Transverse colon (tissue), 4 donors: ENCODE results near the gene FGFR2. TPM values are rescaled to one million over a fixed set of nuclear protein-coding genes. Genes with fewer than 3 reads are reported as not detected.

Experiments
- DNase-seq: peaks from one replicate; pipeline ENCODE4 v3.0.0-alpha.2; 2019
- H3K27ac ChIP-seq, 4 donors: fragments of 200-600 bp; sonication (generic); 2 replicates each; pipeline ENCODE4 v1.5.1; 2016 to 2018; ENCODE audit warnings: inconsistent platforms in 4 of 4
- H3K27me3 ChIP-seq: fragments of 200-600 bp; sonication (generic); 2 replicates; pipeline ENCODE4 v1.5.1; 2017; ENCODE audit warnings: inconsistent platforms
- H3K36me3 ChIP-seq, 4 donors: fragments of 200-600 bp; sonication (generic); 2 replicates each; pipeline ENCODE4 v1.5.1; 2017 to 2019; ENCODE audit warnings: inconsistent platforms in 4 of 4
- H3K4me1 ChIP-seq, 4 donors: fragments of 200-600 bp; sonication (generic); 2 replicates each; pipeline ENCODE4 v1.5.1; 2017 to 2020; ENCODE audit warnings: inconsistent platforms in 4 of 4
- H3K4me3 ChIP-seq, 4 donors: fragments of 200-600 bp; sonication (generic); 1 replicate in 1 of 4; 2 replicates in 3 of 4; pipeline versions ENCODE4 v1.5.1 to v1.6.1; 2017 to 2019; ENCODE audit warnings: inconsistent platforms in 4 of 4
- H3K9me3 ChIP-seq, 2 donors: fragments of 200-600 bp; sonication (generic); 2 replicates each; pipeline ENCODE4 v1.5.1; 2017 to 2019; ENCODE audit warnings: inconsistent platforms in 2 of 2
- CTCF ChIP-seq, 5 experiments: fragments of 200-600 bp in 3 of 5; fragments of 450-650 bp in 2 of 5; sonication (generic) in 3 of 5; IDR thresholded peaks; 1 replicate in 2 of 5; 2 replicates in 3 of 5; pipeline ENCODE4 v1.5.1; 2016 to 2017; ENCODE audit warnings: antibody characterized with exemption in 5 of 5, inconsistent platforms in 3 of 5, mild to moderate bottlenecking in 2 of 5, moderate library complexity in 1 of 5
- EP300 ChIP-seq: sonication (generic); formaldehyde crosslinking; IDR thresholded peaks from one replicate; pipeline ENCODE4 v1.6.1; 2017; ENCODE audit warnings: antibody characterized with exemption, low read depth
- POLR2A ChIP-seq: fragments of 450-650 bp; IDR thresholded peaks from one replicate; pipeline ENCODE4 v1.6.1; 2016; ENCODE audit warnings: antibody characterized with exemption, mild to moderate bottlenecking, moderate library complexity
- POLR2AphosphoS5 ChIP-seq, 3 donors: sonication (generic); formaldehyde crosslinking; IDR thresholded peaks; one replicate each; pipeline ENCODE4 v1.6.1; 2016; ENCODE audit warnings: antibody characterized with exemption in 3 of 3
- WGBS, 2 donors: methylation state at CpG; one replicate each; pipeline ENCODE4 v1.1.5; 2018; ENCODE audit warnings: low coverage in 1 of 2; 5-methylcytosine and 5-hydroxymethylcytosine counted together
- in situ Hi-C, 4 donors: fragments of 200-750 bp; cut with MboI; loops; one replicate each; pipeline versions ENCODE4 v1.15.0 to v1.15.1; 2017; ENCODE audit warnings: low sequenced_read_pairs in 3 of 4, low pct_ligation_motif_present in 1 of 4, low pct_unique_long_range_greater_than_20kb in 1 of 4
- intact Hi-C: fragments of 100-400 bp; cut with DNase I; formaldehyde crosslinking; loops from one replicate; pipeline ENCODE4 v1.15.1; 2023; ENCODE audit warnings: low total_unique reads
- total RNA-seq, 4 donors: library from RNA; depleted of rRNA; stranded (reverse); fragments of >200 nt; gene quantifications; one replicate each; pipeline ENCODE4 v1.1.0, GENCODE V29; 2016

FGFR2 gene
- total RNA-seq, 4 donors from 2014 or later, result 30.3 to 114 (median 87.9) TPM

DNA sequence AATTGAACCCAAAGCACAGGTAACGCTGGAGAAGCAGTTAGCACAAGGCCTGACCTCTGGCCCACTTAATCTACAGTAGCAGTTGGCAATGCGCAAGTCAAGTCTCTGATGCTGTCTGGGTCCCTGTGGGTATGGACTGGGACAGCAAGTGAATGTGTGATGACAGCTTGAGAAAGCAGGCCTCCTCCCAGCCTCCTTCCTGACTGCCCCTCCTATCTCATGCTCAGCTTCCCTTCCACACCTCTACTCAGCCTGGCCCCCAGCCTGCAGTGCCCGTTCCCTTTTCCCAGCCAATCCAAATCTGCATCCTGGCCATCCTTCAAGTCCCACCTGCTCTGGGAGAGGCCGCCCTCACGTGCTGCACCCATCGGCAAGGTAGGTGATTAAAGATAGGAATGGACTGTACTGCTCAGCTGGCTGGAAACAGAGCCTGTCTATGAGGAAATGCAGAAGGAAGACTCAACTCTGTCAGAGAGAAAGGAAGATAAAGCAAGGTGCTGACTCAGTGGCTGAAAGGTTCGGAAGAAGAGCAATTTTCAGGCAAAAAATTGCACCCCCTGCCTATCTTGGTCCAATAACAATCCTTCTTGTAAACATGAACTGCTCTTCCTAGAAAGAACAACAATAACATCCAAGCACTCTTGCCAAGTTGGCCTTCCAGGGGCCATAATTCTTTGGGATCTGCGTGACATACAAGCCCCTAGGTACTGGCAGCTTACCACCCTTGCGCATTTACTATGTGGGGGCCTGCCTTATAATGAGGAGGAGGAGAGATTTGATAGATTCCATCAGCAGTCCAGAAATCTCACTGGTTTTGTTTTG lies 16.6 kb upstream of the FGFR2 start:
- TF ChIP-seq EP300 (no peak), POLR2AphosphoS5 (IDR thresholded peaks at IDR 0.05) (no peak), CTCF (IDR thresholded peaks at IDR 0.05) (no peak), POLR2A (no peak)
- Histone ChIP-seq H3K36me3 (no peaks in the 10 kb centered on the region), H3K9me3 (no peaks in the 10 kb centered on the region), H3K4me1 (no peaks in the 10 kb centered on the region), H3K27ac (no peak overlapping the region), H3K27me3 (no peaks in the 10 kb centered on the region), H3K4me3 (no peak overlapping the region)
- intact Hi-C loops (no loop called here), in situ Hi-C loops (loop anchor here in 3 of 4 donors (10.0 to 25.0 kb wide), 2 partner anchors 653 to 670 kb away; no protein-coding TSS in a partner anchor)
- 82 to 95% methylated on average over 4 to 9 of the region's 9 CpGs for WGBS, 2 donors
- DNase-seq, result no peak

GRCh38 chr10:121613456-121613855 lies 15.2 kb upstream of the FGFR2 start:
- no peaks in the 10 kb centered on the region for H3K9me3 ChIP-seq
- TF ChIP-seq EP300 (no peak), POLR2AphosphoS5 (IDR thresholded peaks at IDR 0.05) (no peak), POLR2A (no peak), CTCF (IDR thresholded peaks at IDR 0.05) (no peak)
- no peaks in the 10 kb centered on the region for H3K36me3 ChIP-seq
- in situ Hi-C loops (loop anchor here in 3 of 4 donors (10.0 to 25.0 kb wide), 2 partner anchors 651 to 669 kb away; no protein-coding TSS in a partner anchor), intact Hi-C loops (no loop called here)
- H3K27ac ChIP-seq, result no peak overlapping the region
- no peak overlapping the region for H3K4me3 ChIP-seq
- 47 to 54% methylated on average over 4 to 6 of the region's 6 CpGs for whole genome bisulfite sequencing, 2 donors
- H3K4me1 ChIP-seq, result peaks cover 0 to 5% (median under 1%) of the 10 kb centered on the region in 4 donors
- DNase-seq, result peak; percentile 61
- no peaks in the 10 kb centered on the region for H3K27me3 ChIP-seq

- in situ Hi-C loops (loop anchor here in 3 of 4 donors (10.0 to 25.0 kb wide), 2 partner anchors 649 to 667 kb away; no protein-coding TSS in a partner anchor), intact Hi-C loops (no loop called here)
- Histone ChIP-seq H3K9me3 (no peaks in the 10 kb centered on the region), H3K4me3 (no peak overlapping the region), H3K27ac (no peak overlapping the region), H3K4me1 (peaks cover 0 to 7% (median 2%) of the 10 kb centered on the region in 4 donors), H3K27me3 (no peaks in the 10 kb centered on the region), H3K36me3 (no peaks in the 10 kb centered on the region)
- no peak for DNase-seq
- WGBS, 2 donors, result 78 to 95% methylated on average over 4 to 12 of the region's 12 CpGs
- TF ChIP-seq EP300, result no peak
- no peak for TF ChIP-seq POLR2A
- no peak for TF ChIP-seq POLR2AphosphoS5 (IDR thresholded peaks at IDR 0.05)
- no peak for TF ChIP-seq CTCF (IDR thresholded peaks at IDR 0.05)
Observed at GRCh38 chr10:121611393-121612159, 13.3 kb upstream of the FGFR2 start.

- intact Hi-C loops, result no loop called here
- no peak overlapping the region for H3K4me3 ChIP-seq
- H3K27me3 ChIP-seq, result no peaks in the 10 kb centered on the region
- H3K4me1 ChIP-seq, result peaks cover 0 to 7% (median 2%) of the 10 kb centered on the region in 4 donors
- DNase-seq, result no peak
- in situ Hi-C loops, result loop anchor here in 3 of 4 donors (10.0 to 25.0 kb wide), 2 partner anchors 649 to 666 kb away; no protein-coding TSS in a partner anchor
- H3K27ac ChIP-seq, result no peak overlapping the region
- 88 to 91% methylated on average over 3 to 7 of the region's 7 CpGs for WGBS, 2 donors
- TF ChIP-seq EP300 (no peak), POLR2AphosphoS5 (IDR thresholded peaks at IDR 0.05) (no peak)
- no peaks in the 10 kb centered on the region for H3K9me3 ChIP-seq
- H3K36me3 ChIP-seq, result no peaks in the 10 kb centered on the region
Observed at GRCh38 chr10:121610798-121611323, 12.6 kb upstream of the FGFR2 start.
